Measurements from ENCODE around the gene KCNG2. TPM values are rescaled to one million over a fixed set of nuclear protein-coding genes. Genes with fewer than 3 reads are reported as not detected.

The KCNG2 gene
- total and polyA plus RNA-seq, 2 donors (not counting 1 experiment from before 2014, with no cell fraction given), result not detected

GRCh38 chr18:79801641-79802040, 3.9 kb downstream of the KCNG2 start:
- Histone ChIP-seq H3K9ac (ENCODE audit: low read length) (no peak overlapping the region), H3K79me2 (ENCODE audit: control insufficient read depth, insufficient read depth, low read length) (no peaks in the 10 kb centered on the region), H3K4me2 (replicated peaks; ENCODE audit: low read depth, low read length, poor library complexity, severe bottlenecking) (no peak overlapping the region), H3K4me1 (ENCODE audit: control insufficient read depth in 2 of 2, insufficient read depth in 2 of 2, low read length in 2 of 2) (peaks cover 25 to 32% of the 10 kb centered on the region in 2 donors), H3K9me3 (ENCODE audit: control extremely low read depth in 1 of 3, control insufficient read depth in 2 of 3, insufficient read depth in 1 of 3, low read length in 2 of 3) (peaks cover 0 to 13% (median 0%) of the 10 kb centered on the region in 3 donors), H3K4me3 (ENCODE audit: control extremely low read depth in 1 of 5, extremely low read depth in 1 of 5, insufficient read depth in 1 of 5, low read depth in 2 of 5, low read length in 4 of 5) (no peak overlapping the region), H3K27ac (ENCODE audit: low read length in 2 of 2) (no peak overlapping the region), H2AFZ (ENCODE audit: insufficient read depth, low read depth, low read length, poor library complexity, severe bottlenecking) (no peak overlapping the region), H4K20me1 (ENCODE audit: control insufficient read depth, insufficient read depth, low read length, poor library complexity, severe bottlenecking) (peaks cover 4% of the 10 kb centered on the region), H3K36me3 (replicated peaks in 1 of 2; ENCODE audit: control extremely low read depth in 1 of 2, control insufficient read depth in 1 of 2, extremely low read depth in 1 of 2, insufficient read depth in 2 of 2, low read length in 1 of 2) (no peaks in the 10 kb centered on the region), H3K27me3 (replicated peaks in 1 of 4; ENCODE audit: control extremely low read depth in 1 of 4, control insufficient read depth in 3 of 4, insufficient read depth in 4 of 4, low read length in 3 of 4) (peaks cover 0 to 30% (median 17%) of the 10 kb centered on the region in 4 experiments)
- intact Hi-C loops (cut with micrococcal nuclease), result no loop called here
- ChIA-PET POLR2A (no interaction called here), CTCF (no interaction called here)
- no peaks in the 10 kb centered on the region for H3K9me3 Mint-ChIP-seq (ENCODE audit: insufficient read depth)
- ATAC-seq (ENCODE audit: low read depth) (no peak), DNase-seq (no peak)
- H3K4me3 Mint-ChIP-seq, result no peak overlapping the region
- H3K27me3 Mint-ChIP-seq, result peaks cover 21% of the 10 kb centered on the region
- 100% methylated on average over 3 of the region's 9 CpGs for WGBS (ENCODE audit: insufficient coverage)
- TF ChIP-seq EZH2 (IDR thresholded peaks at IDR 0.05; ENCODE audit: borderline replicate concordance, insufficient read depth, low read depth, low read length, poor library complexity, severe bottlenecking), result no peak
- no peak for TF ChIP-seq CTCF (IDR thresholded peaks at IDR 0.05)
- H3K4me1 Mint-ChIP-seq, result peaks cover 30% of the 10 kb centered on the region
- no peak overlapping the region for H3K27ac Mint-ChIP-seq

GRCh38 chr18:79802298-79802697, 4.6 kb downstream of the KCNG2 start:
- ATAC-seq (ENCODE audit: low read depth), result no peak
- no peak overlapping the region for H3K4me3 ChIP-seq (ENCODE audit: control extremely low read depth in 1 of 5, extremely low read depth in 1 of 5, insufficient read depth in 1 of 5, low read depth in 2 of 5, low read length in 4 of 5)
- peaks cover 4% of the 10 kb centered on the region for H4K20me1 ChIP-seq (ENCODE audit: control insufficient read depth, insufficient read depth, low read length, poor library complexity, severe bottlenecking)
- no peak for DNase-seq
- peaks cover 0 to 9% (median 0%) of the 10 kb centered on the region in 3 donors for H3K9me3 ChIP-seq (ENCODE audit: control extremely low read depth in 1 of 3, control insufficient read depth in 2 of 3, insufficient read depth in 1 of 3, low read length in 2 of 3)
- WGBS (ENCODE audit: insufficient coverage), result 98% methylated on average over 16 of the region's 18 CpGs
- TF ChIP-seq CTCF (IDR thresholded peaks at IDR 0.05) (no peak), EZH2 (IDR thresholded peaks at IDR 0.05; ENCODE audit: borderline replicate concordance, insufficient read depth, low read depth, low read length, poor library complexity, severe bottlenecking) (no peak)
- intact Hi-C loops (cut with micrococcal nuclease), result no loop called here
- H3K79me2 ChIP-seq (ENCODE audit: control insufficient read depth, insufficient read depth, low read length), result no peaks in the 10 kb centered on the region
- ChIA-PET CTCF (no interaction called here), POLR2A (no interaction called here)
- no peak overlapping the region for H2AFZ ChIP-seq (ENCODE audit: insufficient read depth, low read depth, low read length, poor library complexity, severe bottlenecking)
- H3K9me3 Mint-ChIP-seq (ENCODE audit: insufficient read depth), result no peaks in the 10 kb centered on the region
- H3K4me2 ChIP-seq (replicated peaks; ENCODE audit: low read depth, low read length, poor library complexity, severe bottlenecking), result no peak overlapping the region
- H3K4me1 ChIP-seq (ENCODE audit: control insufficient read depth in 2 of 2, insufficient read depth in 2 of 2, low read length in 2 of 2), result peaks cover 23 to 31% of the 10 kb centered on the region in 2 donors
- peaks cover 28% of the 10 kb centered on the region for H3K4me1 Mint-ChIP-seq
- no peak overlapping the region for H3K4me3 Mint-ChIP-seq
- H3K36me3 ChIP-seq (replicated peaks in 1 of 2; ENCODE audit: control extremely low read depth in 1 of 2, control insufficient read depth in 1 of 2, extremely low read depth in 1 of 2, insufficient read depth in 2 of 2, low read length in 1 of 2), result no peaks in the 10 kb centered on the region
- peaks cover 0 to 23% (median 12%) of the 10 kb centered on the region in 4 experiments for H3K27me3 ChIP-seq (replicated peaks in 1 of 4; ENCODE audit: control extremely low read depth in 1 of 4, control insufficient read depth in 3 of 4, insufficient read depth in 4 of 4, low read length in 3 of 4)
- H3K27me3 Mint-ChIP-seq, result peaks cover 17% of the 10 kb centered on the region
- H3K27ac Mint-ChIP-seq, result no peak overlapping the region
- H3K27ac ChIP-seq (ENCODE audit: low read length in 2 of 2), result no peak overlapping the region
- no peak overlapping the region for H3K9ac ChIP-seq (ENCODE audit: low read length)
